Left ventricle myocardium inferior (tissue), 1 donor: ENCODE measurements around the gene MGMT. TPM values are rescaled to one million over a fixed set of nuclear protein-coding genes. Genes with fewer than 3 reads are reported as not detected.

Experiments used
- DNase-seq: peaks from one replicate; pipeline ENCODE4 v3.0.0-alpha.2; 2020
- H3K27ac ChIP-seq: fragments of 200-600 bp; replicated peaks from 2 replicates; pipeline ENCODE4 v1.8.0; 2021
- H3K27me3 ChIP-seq: fragments of 200-600 bp; 2 replicates; pipeline ENCODE4 v1.8.0; 2021; ENCODE audit warnings: low read depth
- H3K36me3 ChIP-seq: fragments of 200-600 bp; 2 replicates; pipeline ENCODE4 v1.8.0; 2021
- H3K4me1 ChIP-seq: fragments of 200-600 bp; 2 replicates; pipeline ENCODE4 v1.8.0; 2021
- H3K4me3 ChIP-seq: fragments of 200-600 bp; 2 replicates; pipeline ENCODE4 v1.8.0; 2021; ENCODE audit warnings: mild to moderate bottlenecking, moderate library complexity
- H3K9me3 ChIP-seq: fragments of 200-600 bp; replicated peaks from 2 replicates; pipeline ENCODE4 v1.8.0; 2021
- CTCF ChIP-seq: fragments of 200-600 bp; IDR thresholded peaks from 2 replicates; pipeline ENCODE4 v1.8.0; 2021; ENCODE audit warnings: antibody characterized with exemption, mild to moderate bottlenecking, borderline replicate concordance
- intact Hi-C: fragments of 100-400 bp; cut with micrococcal nuclease; formaldehyde crosslinking; loops from one replicate; pipeline ENCODE4 v1.11.0; 2022
- total RNA-seq: library from RNA; stranded (reverse); fragmentation: NEBNext Ultra II Directional; extraction: Animal tissue kit (Norgen Biotek cat#: 25700); gene quantifications from one replicate; pipeline ENCODE4 v1.2.1, GENCODE V29; 2021
- donor health status: DM: no; HTN: yes; CAD: no; lungs with severe emphysema.

The MGMT gene
- total RNA-seq, 1 donor from 2014 or later = 15.4 TPM

- peaks cover 12% of the 10 kb centered on the region for H3K9me3 ChIP-seq
- no peak overlapping the region for H3K4me3 ChIP-seq
- no peaks in the 10 kb centered on the region for H3K4me1 ChIP-seq
- no peak for DNase-seq
- no peaks in the 10 kb centered on the region for H3K36me3 ChIP-seq
- peaks cover 51% of the 10 kb centered on the region for H3K27me3 ChIP-seq
- no peak for TF ChIP-seq CTCF
- intact Hi-C loops = no loop called here
- H3K27ac ChIP-seq = no peak overlapping the region
Observed at GRCh38 chr10:129815898-129816655, 349.0 kb downstream of the MGMT start.

- Histone ChIP-seq H3K4me3 (no peak overlapping the region), H3K27me3 (peaks cover 46% of the 10 kb centered on the region), H3K4me1 (no peaks in the 10 kb centered on the region), H3K9me3 (peaks cover 12% of the 10 kb centered on the region), H3K27ac (no peak overlapping the region), H3K36me3 (no peaks in the 10 kb centered on the region)
- no peak for DNase-seq
- no peak for TF ChIP-seq CTCF
- intact Hi-C loops = no loop called here
Observed at GRCh38 chr10:129816656-129817045, 349.6 kb downstream of the MGMT start.
